ENCODE measurements around the gene ZMIZ2. TPM values are rescaled to one million over a fixed set of nuclear protein-coding genes. Genes with fewer than 3 reads are reported as not detected.
A peak's percentile ranks its signal among the peaks of the same experiment; 100 is the strongest.
"Not testable (repeated sequence)": the region's sequence is repeated elsewhere in the genome, so short reads cannot be mapped to it uniquely, and the experiment has no call there.

Gene ZMIZ2
- total RNA-seq, 2 donors from 2014 or later = 108 to 133 TPM

DNA sequence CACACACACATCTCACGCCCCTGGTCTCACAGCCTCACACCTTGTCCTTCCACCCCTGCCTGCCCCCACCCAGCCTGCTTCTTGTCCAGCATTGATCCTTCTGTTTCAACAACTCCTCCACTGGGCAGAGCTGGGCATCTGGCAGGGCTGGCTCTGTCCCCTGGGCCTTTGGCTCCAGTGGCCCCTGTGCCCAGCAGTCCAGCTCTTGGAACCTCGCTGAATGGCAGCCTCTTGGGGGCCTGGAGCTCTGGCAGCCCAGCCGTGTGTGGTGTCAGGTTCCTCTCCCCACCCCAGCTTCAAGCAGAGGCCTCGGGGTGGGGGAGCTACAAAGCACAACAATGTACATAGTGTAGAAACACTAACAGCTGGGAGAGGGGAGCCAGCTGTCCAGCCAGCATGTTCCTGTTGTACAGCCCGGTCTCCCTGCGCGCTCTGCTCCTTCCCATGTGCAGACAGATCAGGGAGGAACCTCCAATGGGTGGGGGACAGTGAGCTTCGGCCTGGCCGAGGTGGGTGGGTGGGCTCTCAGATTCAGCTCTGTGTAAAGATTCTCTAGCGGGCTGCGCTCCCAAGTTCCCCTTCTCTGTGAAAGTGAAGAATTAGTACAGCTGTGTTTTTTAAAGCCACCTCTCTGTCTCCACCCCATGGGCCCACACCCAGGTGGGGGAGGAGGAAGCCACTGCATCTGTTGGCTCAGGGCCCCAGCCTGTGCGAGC lies 19.4 kb downstream of the ZMIZ2 start:
- ATAC-seq = no peak
- no peak overlapping the region for H3K27ac Mint-ChIP-seq
- H3K4me3 Mint-ChIP-seq = peak overlapping the region; percentile 39
- peaks cover 8% of the 10 kb centered on the region for H3K36me3 Mint-ChIP-seq
- no peaks in the 10 kb centered on the region for H3K27me3 Mint-ChIP-seq
- DNase-seq (ENCODE audit: low spot score) = no peak
- peaks cover 38 to 41% of the 10 kb centered on the region in 2 donors for H3K4me1 Mint-ChIP-seq (ENCODE audit: low read depth in 2 of 2)
- H3K9me3 Mint-ChIP-seq = no peaks in the 10 kb centered on the region

DNA sequence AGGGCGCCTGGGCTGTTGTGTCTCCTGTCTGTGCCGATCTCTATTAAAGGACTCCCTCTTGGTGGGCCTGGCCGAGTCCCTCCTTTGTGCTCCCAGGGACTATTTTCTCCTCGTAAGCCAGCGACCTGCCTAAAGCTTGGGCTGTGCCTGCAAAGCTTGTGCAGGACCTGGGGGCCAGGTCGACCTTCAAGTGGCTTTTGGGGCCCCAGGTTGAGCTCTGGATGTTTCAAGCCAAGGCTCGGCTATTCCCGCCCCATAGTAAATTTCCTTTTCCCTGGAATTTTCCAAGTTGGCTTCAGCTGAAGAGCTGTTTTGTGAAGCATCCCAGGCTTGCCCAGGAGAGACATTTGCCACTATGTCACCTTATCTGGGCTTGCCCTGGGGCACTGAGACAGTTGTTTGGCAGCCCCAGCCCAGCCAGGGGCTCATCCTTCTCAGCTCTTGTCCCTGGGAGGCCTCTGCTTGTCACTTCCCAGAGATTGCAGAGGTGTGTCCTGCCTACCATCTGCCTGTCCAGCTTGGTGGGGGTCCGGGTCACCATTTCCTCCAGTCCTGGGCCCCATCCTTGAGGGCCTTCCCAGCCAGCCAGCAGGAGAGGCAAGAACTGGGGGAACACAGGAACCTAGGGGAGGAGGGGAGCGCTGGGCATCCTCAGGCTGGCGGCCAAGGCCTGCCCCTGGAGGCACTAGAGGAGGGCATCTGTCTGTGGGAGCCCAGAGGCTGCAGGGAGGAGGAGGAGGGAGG lies 20.2 kb downstream of the ZMIZ2 start:
- Mint-ChIP-seq H3K4me1 (ENCODE audit: low read depth in 2 of 2) (peaks cover 38 to 41% of the 10 kb centered on the region in 2 donors), H3K4me3 (peak overlapping the region; percentile 77), H3K9me3 (no peaks in the 10 kb centered on the region), H3K27ac (no peak overlapping the region), H3K36me3 (peaks cover 8% of the 10 kb centered on the region), H3K27me3 (no peaks in the 10 kb centered on the region)
- no peak for DNase-seq (ENCODE audit: low spot score)
- ATAC-seq = no peak

DNA sequence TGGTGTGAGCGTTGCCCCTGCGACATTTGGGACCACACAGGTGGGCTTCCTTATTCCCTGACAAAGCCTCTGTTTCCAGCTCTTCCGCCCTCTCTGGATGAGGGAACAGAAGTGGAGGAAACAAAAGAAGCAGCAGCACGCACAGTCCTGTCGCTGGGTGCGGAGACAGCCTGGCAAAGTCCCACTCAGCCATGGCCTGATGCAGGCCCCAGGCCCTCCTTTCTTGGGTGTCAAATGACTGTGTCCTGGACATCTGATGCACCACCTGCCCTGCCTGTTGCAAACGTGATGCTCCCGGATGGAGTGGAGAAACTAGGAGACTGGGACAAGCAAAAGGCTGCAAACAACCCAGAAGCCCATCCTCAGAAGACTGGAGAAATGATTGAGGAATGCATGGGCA lies 20.7 kb downstream of the ZMIZ2 start:
- Mint-ChIP-seq H3K27me3 (no peaks in the 10 kb centered on the region), H3K4me3 (peak overlapping the region; percentile 77), H3K36me3 (peaks cover 8% of the 10 kb centered on the region), H3K9me3 (no peaks in the 10 kb centered on the region), H3K27ac (peak overlapping the region; percentile 12), H3K4me1 (ENCODE audit: low read depth in 2 of 2) (peaks cover 38 to 41% of the 10 kb centered on the region in 2 donors)
- DNase-seq (ENCODE audit: low spot score) (no peak), ATAC-seq (peak in 1 of 2 donors; percentile 41)

DNA sequence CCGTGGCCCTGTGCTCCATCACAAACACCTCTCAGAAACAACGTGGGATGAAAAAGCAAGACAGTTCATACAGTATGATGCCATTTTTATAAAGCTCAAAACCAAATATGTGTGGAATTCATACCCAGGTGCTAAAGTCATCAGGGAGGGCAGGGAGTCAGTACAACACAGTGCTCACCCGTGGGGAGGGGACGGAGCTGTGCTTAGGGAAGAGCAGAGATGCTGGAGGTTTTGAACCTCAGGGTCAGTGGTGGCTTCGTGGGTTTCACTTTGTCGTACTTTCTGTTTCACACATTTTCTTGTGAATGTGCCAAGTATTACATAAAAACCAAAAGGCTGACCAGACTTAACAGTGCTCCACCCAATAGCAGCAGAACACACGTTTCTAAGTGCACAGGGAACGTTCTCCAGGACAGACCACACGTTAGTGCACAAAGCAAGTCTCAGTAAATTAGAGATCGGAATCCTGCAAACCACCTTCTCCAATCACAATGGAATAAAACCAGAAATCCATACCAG lies 21.2 kb downstream of the ZMIZ2 start:
- Mint-ChIP-seq H3K27ac (peak overlapping the region; percentile 12), H3K27me3 (no peaks in the 10 kb centered on the region), H3K4me1 (ENCODE audit: low read depth in 2 of 2) (peaks cover 38 to 41% of the 10 kb centered on the region in 2 donors), H3K36me3 (peaks cover 8% of the 10 kb centered on the region), H3K9me3 (no peaks in the 10 kb centered on the region), H3K4me3 (peak overlapping the region; percentile 77)
- ATAC-seq = peak; percentile 87 to 88
- peak; percentile 75 for DNase-seq (ENCODE audit: low spot score)

DNA sequence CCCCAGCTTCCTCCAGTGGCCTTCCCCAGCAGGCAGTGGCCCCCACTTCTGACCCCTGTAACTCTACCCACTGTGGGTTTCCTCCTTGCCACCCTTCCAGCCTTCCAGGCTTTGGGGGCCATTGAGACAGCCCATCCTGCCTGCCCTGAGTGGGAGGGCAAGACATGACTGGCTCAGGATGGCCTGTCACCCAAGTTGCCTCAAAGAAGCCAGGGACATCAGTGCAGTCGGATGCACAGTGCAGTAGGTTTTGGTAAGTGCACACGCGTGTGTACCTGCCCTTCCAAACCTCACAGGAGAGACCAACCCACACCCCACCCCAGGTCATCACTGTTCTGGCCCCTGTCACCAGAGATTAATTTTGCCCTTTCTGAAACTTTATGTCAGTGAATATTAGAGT lies 22.7 kb downstream of the ZMIZ2 start:
- DNase-seq (ENCODE audit: low spot score) (no peak), ATAC-seq (no peak)
- Mint-ChIP-seq H3K4me1 (ENCODE audit: low read depth in 2 of 2) (peaks cover 38 to 41% of the 10 kb centered on the region in 2 donors), H3K27ac (no peak overlapping the region), H3K36me3 (peaks cover 8% of the 10 kb centered on the region), H3K4me3 (no peak overlapping the region), H3K9me3 (no peaks in the 10 kb centered on the region), H3K27me3 (peaks cover 0 to 5% of the 10 kb centered on the region in 2 donors)

DNA sequence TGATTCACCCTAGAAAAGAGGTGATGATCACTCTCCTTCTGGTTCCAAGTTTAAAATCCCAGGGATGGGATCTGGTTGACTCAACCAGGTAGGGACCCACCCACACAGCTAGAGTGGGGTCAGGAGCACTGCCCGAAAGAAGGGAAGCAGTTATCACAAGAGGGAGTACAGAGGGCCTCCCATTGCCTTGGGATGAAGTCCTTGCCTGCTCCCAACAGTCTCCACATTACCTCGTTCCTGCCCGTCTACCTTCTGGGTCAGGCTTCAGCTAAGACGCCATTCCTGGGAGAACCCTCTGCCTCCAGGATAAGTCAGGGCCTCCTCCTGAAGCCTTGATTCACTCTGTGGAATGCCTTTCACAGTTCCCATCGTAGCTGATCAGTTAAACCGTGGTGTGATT lies 23.8 kb downstream of the ZMIZ2 start:
- peaks cover 38 to 41% of the 10 kb centered on the region in 2 donors for H3K4me1 Mint-ChIP-seq (ENCODE audit: low read depth in 2 of 2)
- H3K27me3 Mint-ChIP-seq = peaks cover 0 to 5% of the 10 kb centered on the region in 2 donors
- peaks cover 4% of the 10 kb centered on the region for H3K36me3 Mint-ChIP-seq
- DNase-seq (ENCODE audit: low spot score) (no peak), ATAC-seq (no peak)
- no peaks in the 10 kb centered on the region for H3K9me3 Mint-ChIP-seq
- H3K4me3 Mint-ChIP-seq = no peak overlapping the region
- no peak overlapping the region for H3K27ac Mint-ChIP-seq

DNA sequence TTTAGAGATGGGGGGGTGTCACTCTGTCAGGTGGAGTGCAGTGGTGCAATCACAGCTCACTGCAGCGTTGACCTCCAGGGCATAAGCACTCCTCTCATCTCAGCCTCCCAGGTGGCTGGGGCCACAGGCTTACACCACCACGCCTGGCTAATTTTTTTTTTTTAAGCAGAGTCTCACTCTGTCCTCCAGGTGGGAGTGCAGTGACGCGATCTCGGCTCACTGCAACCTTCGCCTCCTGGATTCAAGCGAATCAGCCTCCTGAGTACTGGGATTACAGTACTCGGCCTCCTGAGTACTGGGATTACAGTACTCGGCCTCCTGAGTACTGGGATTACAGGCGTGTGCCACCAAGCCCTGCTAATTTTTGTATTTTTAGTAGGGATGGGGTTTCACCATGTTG lies 24.2 kb downstream of the ZMIZ2 start:
- H3K9me3 Mint-ChIP-seq = no peaks in the 10 kb centered on the region
- no peak for ATAC-seq
- no peak overlapping the region for H3K4me3 Mint-ChIP-seq

DNA sequence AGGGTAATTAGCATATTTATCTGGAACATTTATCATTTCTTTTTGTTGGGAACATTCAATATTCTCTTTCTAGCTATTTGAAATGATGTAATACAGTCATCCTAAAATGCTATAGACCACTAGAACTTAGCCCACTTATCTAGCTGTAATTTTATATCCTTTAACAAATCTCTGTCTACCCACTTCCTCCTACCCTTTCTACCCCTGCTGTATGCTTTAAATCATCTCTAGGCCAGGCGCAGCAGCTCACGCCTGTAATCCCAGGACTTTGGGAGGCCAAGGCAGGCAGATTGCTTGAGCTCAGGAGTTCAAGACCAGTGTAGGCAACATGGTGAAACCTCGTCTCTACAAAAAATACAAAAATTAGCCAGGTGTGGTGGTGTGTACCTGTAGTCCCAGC lies 25.8 kb downstream of the ZMIZ2 start:
- H3K27ac Mint-ChIP-seq; H3K9me3 Mint-ChIP-seq; H3K36me3 Mint-ChIP-seq; H3K4me3 Mint-ChIP-seq; H3K27me3 Mint-ChIP-seq; ATAC-seq; DNase-seq (ENCODE audit: low spot score): not testable (repeated sequence)
- peaks cover 19 to 21% of the 10 kb centered on the region in 2 donors for H3K4me1 Mint-ChIP-seq (ENCODE audit: low read depth in 2 of 2)

More for the DNA sequence above, 24.2 kb downstream of the ZMIZ2 start:
- Mint-ChIP-seq H3K27me3 (peaks cover 0 to 5% of the 10 kb centered on the region in 2 donors), H3K4me1 (ENCODE audit: low read depth in 2 of 2) (peaks cover 35 to 37% of the 10 kb centered on the region in 2 donors), H3K27ac (no peak overlapping the region), H3K36me3 (peaks cover 4% of the 10 kb centered on the region)
- DNase-seq (ENCODE audit: low spot score) = no peak

DNA sequence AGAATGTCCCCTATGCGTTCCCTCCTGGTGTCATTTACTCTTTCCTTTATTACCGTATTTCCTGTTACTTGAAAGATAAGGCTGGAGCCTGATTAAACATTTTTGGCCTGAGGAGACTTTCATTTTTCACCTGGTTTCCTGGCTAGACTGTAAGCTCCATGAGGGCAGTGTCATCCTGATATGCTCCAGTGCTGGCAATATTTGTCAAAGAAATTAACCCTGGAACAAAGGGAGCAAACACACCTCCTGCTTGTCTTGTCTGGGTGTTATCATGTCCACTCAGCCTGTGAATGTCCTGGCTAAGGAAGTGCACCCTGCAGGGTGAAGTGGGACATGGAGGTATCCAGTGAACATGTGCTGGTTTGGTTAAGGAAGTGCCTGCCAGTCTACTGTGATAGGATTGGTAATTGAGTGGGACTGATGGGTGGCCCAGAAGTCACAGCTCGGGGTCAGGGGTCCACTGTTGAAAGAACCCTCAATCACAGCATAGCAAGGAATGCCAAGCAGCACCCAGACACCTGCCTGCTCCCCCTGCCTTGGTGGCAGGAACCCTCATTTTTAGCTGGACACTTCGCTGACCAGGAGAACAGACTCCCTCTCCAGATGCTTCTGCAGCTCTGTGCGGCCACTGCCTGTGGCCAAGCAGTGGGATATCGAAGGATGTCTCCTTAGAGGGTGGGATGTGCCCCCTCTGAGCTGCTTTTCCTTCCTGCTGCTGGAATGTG lies 26.9 kb downstream of the ZMIZ2 start:
- H3K27me3 Mint-ChIP-seq = peaks cover 0 to 5% of the 10 kb centered on the region in 2 donors
- H3K4me1 Mint-ChIP-seq (ENCODE audit: low read depth in 2 of 2) = peaks cover 10 to 12% of the 10 kb centered on the region in 2 donors
- no peaks in the 10 kb centered on the region for H3K9me3 Mint-ChIP-seq
- H3K36me3 Mint-ChIP-seq = no peaks in the 10 kb centered on the region
- DNase-seq (ENCODE audit: low spot score) = no peak
- no peak overlapping the region for H3K4me3 Mint-ChIP-seq
- ATAC-seq = no peak
- H3K27ac Mint-ChIP-seq = no peak overlapping the region

DNA sequence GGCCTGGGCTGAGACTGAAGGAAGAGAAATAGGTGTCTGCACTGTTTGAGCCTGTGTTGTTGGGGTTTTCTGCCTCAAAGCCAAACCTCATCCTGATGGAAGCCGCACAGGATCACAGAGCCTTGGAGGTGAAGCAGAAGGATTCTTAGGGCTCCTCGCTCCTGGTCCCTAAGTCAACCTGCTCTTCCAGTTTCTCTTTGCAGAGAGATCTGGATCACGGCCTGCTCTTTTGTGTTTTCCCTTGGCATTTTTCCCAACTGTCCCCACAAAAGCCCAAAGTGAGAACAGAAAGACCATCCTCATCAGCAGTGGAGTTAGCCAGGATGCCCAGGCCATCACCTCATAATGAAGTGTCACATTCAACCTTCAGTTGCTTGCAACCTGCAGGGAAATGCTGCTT lies 27.6 kb downstream of the ZMIZ2 start:
- ATAC-seq (no peak), DNase-seq (ENCODE audit: low spot score) (no peak)
- Mint-ChIP-seq H3K36me3 (no peaks in the 10 kb centered on the region), H3K4me1 (ENCODE audit: low read depth in 2 of 2) (peaks cover 4 to 6% of the 10 kb centered on the region in 2 donors), H3K27me3 (peaks cover 0 to 5% of the 10 kb centered on the region in 2 donors), H3K9me3 (no peaks in the 10 kb centered on the region), H3K4me3 (no peak overlapping the region), H3K27ac (no peak overlapping the region)

DNA sequence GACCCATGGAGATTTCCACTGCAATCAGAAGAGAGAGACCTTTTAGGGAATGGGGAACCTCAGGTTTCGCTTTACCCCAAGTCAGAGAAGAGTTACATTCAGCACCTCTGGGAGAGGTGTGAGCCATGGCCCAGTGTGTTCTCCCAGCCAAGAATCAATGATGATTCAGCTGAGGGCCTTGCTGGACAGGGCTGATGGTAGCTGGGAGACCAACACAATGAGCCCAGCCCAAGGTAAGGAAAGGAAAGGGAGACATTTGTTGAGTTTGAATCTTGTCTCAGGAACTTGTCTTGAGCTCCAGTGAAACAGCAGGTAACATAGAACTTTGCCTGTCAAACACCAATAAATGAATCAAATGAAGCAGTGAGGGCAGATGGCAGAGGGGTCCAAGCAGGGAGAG lies 33.8 kb downstream of the ZMIZ2 start:
- Mint-ChIP-seq H3K27me3 (no peaks in the 10 kb centered on the region), H3K4me1 (ENCODE audit: low read depth in 2 of 2) (no peaks in the 10 kb centered on the region), H3K27ac (no peak overlapping the region), H3K9me3 (peaks cover 5% of the 10 kb centered on the region), H3K4me3 (no peak overlapping the region), H3K36me3 (peaks cover 7% of the 10 kb centered on the region)
- ATAC-seq (no peak), DNase-seq (ENCODE audit: low spot score) (no peak)

DNA sequence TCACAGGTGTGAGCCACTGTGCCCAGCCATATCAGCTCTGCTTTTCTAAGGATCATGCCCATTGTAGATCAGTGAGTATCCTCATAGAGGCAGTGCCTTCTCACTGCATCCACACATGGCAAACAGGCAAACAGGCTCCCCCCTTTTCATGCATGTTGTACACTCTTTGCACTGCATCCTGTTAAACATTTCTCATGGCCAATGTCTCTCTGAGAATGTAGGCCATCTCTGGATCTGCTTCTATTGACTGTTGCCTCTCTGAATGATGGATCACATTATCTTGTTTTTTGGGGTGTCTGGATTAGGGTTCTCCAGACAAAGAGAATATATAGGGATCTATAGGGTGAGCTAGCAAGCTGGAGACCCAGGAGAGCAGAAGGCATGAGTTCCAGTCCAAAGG lies 34.8 kb downstream of the ZMIZ2 start:
- Mint-ChIP-seq H3K27ac (no peak overlapping the region), H3K36me3 (peaks cover 7% of the 10 kb centered on the region), H3K9me3 (peaks cover 5% of the 10 kb centered on the region), H3K4me3 (no peak overlapping the region), H3K27me3 (no peaks in the 10 kb centered on the region), H3K4me1 (ENCODE audit: low read depth in 2 of 2) (no peaks in the 10 kb centered on the region)
- no peak for DNase-seq (ENCODE audit: low spot score)
- no peak for ATAC-seq

DNA sequence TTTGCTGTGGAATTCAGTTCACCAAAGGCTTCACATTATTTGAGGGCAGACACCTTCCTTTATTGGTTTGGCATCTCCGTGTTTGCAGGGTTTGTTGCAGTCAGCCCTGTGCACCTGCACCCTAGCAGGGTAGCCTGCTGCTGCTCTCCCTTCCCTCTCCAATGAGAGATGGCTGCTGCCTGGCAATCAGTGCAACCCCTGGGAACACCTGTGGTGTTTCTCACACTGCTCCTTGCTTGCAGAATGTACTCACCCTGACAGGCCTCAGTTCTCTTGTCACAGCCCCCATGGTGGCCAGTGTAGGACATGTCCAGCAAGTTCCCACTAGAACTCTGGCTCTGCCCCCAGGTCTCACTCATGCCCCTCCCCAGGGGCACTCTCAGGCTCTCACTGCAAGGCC lies 35.7 kb downstream of the ZMIZ2 start:
- peaks cover 7% of the 10 kb centered on the region for H3K36me3 Mint-ChIP-seq
- DNase-seq (ENCODE audit: low spot score) (no peak), ATAC-seq (peak in 1 of 2 donors; percentile 24)
- H3K27me3 Mint-ChIP-seq = no peaks in the 10 kb centered on the region
- H3K4me1 Mint-ChIP-seq (ENCODE audit: low read depth in 2 of 2) = no peaks in the 10 kb centered on the region
- H3K4me3 Mint-ChIP-seq = no peak overlapping the region
- H3K9me3 Mint-ChIP-seq = peaks cover 5% of the 10 kb centered on the region
- no peak overlapping the region for H3K27ac Mint-ChIP-seq
